HG03521 (cell line): ENCODE results near the gene MAP1LC3B.
"Not testable (repeated sequence)": the region's sequence is repeated elsewhere in the genome, so short reads cannot be mapped to it uniquely, and the experiment has no call there.

Experiments used
- ATAC-seq: cut with Tn5 transposase; IDR thresholded peaks from one replicate; pipeline ENCODE4 v1.9.1; 2021; ENCODE audit warnings: mild to moderate bottlenecking, moderate library complexity; ENCODE audit not compliant: unreplicated experiment

The MAP1LC3B gene

DNA sequence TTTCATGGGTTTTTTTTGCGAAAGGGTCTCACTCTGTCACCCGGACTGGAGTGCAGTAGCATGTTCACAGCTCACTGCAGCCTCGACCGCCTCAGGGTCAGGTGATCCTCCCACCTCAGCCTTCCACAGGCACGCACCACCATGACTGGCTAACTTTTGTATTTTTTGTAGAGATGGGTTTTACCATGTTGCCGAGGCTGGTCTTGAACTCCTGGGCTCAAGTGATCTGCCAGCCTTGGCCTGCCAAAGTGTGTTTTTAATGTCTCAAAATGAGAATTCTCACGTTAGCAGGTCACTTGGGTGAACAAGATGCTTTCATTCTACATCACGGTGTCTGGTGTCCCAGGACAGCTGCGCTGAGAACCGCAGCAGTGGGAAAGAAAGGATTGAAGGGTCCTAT, 11.7 kb upstream of the MAP1LC3B start:
- ATAC-seq = no peak

DNA sequence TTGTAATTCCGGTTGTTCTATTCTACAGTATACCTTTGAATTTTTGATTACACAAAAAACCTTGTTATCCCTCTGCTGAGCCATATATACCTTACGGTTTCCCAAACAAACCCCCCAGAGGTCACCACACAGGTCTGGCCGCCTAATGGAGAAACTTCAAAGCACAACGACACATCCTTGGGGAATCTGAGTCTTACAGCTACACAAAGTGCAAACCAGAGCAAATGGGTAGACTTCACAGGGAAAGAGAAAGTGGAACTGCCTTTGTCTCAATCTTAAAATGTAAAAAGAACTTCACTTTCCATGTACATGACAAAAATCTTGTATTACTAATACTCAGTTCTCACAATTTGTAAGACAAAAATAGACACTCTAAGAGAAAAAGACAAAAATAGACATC, 11.3 kb upstream of the MAP1LC3B start:
- ATAC-seq = no peak

DNA sequence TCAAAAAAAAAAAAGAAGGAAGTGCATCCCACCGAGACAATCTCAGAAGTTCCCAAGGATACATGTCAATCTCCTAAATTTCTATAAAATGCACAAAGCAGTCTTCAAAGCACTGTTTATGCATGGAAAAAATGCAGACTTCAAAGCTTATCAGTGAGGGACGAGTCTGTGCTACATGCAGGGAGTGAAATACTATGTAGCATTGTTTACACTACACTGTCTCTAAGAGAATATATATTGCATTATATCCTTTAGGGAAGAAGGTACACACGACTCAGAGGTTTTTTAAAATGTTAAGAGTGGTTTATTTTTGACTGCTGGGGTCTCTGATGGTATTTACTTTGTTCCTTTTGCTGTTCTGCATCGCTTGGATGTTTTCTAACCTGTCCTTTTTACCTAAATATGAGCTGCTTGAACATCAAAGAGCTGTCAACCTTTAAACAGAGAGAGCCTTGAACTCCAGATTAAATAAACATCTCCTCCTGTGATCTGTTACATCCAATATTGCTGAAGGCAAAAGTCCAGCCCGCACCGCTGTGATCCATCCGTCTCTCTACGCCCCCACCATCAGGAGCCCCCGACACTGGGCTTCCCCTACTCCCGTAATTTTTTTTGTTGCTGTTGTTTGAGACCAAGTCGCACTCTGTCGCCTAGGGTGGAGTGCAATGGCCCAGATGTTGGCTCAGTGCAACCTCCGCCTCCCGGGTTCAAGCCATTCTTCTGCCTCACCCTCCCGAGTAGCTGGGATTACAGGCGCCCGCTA, 9.9 kb upstream of the MAP1LC3B start:
- no peak for ATAC-seq

DNA sequence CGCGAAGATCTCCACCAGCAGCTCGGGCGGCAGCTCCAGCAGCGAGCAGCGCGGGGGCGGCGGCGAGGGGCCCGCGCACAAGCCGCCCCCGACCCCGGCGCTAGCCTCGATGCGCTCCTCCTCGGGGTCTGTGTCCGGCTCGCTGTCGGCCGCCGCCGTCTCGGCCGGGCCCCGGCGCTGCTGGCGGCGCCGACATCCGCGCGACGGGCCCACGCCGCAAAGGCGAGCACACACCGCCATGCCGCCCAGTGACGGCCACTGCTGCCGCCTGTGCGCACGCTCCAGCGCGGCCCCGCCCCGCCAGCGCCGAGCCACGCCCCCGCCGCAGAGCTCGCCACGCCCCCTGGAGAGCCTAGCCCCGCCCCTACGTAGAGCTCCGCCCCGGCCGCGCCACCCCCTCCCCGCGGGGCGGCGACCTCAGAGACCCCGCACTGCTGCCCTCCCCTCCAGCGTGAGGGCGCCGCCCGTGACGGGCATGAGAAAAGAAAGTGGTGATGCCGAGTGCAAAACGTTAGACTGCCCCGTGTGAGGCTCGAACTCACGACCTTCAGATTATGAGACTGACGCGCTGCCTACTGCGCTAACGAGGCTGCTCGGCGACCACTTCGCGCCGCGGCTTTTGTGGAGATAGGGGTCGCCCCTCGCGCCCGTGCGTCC, 8.5 kb upstream of the MAP1LC3B start, which contains the start of gene FBXO31:
Gene FBXO31, minus strand, starts transcription at position 272 of the 657 bp plus-strand sequence. Its CDS starts 32 bp downstream, at position 240.
- ATAC-seq = peak; percentile 52

DNA sequence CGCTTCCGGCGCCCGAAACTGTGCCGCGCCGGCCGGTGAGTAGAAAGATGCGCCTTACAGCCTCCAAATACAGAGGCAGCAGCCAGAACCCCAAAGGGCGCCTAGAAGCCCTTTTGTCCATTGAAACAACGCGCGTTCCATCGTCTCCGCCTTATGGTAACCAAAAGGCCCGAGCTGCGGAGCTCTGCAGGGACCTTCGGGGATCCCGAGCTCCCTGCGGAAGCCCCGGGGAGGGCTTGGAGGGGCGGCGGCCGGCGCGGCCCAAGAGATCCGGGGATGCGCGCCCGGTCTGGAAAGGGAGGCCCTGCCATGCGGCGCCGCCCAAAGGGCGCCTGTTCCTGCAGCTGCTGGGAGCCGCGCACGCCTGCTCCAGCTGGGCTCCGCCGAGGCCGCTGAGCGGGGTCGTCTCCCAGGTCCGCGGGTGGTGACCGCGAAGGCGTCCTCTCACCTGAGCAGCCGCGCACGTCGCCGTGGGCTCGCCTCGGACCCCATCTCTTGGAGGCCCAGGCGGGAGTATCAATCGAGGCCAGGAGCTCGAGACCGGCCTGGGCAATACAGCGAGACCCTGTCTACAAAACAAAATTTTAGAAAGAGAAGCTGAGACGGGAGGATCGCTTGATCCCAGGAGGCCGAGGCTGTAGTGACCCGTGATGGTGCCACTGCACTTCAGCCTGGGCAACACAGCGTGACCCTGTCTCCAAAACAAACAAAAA, 7.8 kb upstream of the MAP1LC3B start:
- ATAC-seq = peak; percentile 2

DNA sequence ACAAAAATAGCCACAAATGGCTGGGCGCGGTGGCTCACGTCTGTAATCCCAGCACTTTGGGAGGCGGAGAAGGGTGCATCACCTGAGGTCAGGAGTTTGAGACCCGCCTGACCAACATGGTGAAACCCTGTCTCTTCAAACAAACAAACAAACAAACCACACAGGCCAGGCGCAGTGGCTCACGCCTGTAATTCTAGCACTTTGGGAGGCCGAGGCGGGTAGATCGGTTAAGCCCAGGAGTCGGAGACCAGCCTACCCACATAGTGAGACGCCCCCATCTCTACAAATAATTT, 7.3 kb upstream of the MAP1LC3B start:
- ATAC-seq = not testable (repeated sequence)

DNA sequence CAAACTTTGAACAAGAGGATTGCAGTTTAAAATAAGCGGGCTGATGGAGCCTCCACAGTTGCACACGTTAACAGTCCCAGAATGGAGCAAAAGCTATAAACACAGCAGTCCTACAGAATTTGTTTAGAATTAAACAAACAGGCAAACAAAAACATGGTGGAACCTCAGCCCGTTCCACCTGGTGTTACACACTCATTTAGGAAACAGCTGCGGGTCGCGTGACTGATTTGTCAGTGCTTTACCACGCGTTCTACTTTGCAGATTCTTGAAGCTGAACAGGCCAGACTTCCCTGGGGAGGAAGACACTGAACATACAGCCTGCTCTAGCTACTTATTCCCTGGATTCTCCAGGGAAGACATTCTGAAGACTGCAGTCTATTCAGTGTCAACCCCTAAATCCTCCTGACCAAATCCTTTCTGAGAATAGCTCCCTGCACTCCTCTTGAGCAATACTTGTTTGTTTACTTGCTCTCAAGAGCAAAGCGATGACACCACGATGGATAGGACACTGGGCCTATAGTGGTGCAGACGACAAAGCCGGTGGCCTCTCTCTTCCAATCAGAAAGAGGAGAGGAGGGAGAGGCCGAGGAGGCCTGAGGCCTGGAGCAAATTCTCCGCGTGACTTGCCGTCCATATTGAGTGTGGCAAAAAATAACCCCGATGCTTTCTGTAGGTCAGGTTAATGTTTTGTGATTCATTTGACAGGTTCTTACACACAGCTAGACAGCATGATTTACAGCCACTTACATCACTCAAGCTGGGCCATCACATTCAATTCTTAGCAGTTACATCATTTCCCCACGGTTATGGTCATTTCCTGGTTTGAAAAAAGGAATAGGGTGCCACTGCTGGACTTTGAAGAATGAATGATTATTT, 4.0 kb upstream of the MAP1LC3B start:
- ATAC-seq = peak; percentile 36

DNA sequence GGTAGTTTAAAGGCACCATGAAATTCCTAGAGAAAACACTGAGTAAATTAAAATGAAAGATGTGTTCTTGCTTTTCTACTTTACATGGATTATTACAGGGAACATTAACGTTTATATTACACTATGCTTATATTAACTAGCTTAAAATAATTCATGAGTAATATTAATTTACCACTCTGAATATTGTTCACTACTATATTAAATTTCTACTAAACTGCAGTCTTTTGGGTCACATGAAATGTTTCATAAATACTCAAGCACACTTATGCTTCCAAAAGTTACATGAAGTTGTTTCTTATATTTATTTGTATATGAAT, 3.4 kb upstream of the MAP1LC3B start:
- no peak for ATAC-seq

DNA sequence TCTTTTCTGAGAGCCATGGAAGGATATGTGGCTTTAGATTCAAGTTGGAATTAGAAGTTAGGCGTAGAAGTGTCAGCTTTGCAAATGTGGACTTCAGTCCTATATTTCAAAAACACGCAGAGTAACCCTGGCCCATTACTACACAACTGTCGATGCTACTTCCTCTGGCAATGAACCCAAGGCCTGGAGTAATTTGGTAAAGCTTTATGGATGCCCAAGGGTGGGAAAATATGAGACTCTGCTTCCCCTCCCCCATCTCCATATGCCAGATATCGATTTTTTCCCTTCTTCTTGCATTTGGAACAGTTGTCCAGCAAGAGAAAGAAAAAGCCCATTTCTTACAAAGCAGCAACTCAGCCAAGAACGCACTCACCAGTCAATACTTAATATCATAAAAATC, 2.9 kb upstream of the MAP1LC3B start:
- ATAC-seq = no peak

DNA sequence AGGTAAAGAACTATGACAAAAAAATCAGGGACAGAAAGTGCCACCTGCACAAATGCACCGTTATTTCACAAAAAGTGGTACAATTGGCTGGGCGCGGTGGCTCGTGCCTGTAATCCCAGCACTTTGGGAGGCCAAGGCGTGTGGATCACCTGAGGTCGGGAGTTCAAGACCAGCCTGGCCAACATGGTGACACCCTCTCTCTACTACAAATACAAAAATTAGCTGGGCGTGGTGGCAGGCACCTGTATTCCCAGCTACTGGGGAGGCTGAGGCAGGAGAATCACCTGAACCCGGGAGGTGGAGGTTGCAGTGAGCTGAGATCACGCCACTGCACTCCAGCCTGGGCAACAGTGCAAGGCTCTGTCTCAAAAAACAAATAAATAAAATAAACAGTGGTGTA, 2.2 kb upstream of the MAP1LC3B start:
- ATAC-seq = not testable (repeated sequence)

DNA sequence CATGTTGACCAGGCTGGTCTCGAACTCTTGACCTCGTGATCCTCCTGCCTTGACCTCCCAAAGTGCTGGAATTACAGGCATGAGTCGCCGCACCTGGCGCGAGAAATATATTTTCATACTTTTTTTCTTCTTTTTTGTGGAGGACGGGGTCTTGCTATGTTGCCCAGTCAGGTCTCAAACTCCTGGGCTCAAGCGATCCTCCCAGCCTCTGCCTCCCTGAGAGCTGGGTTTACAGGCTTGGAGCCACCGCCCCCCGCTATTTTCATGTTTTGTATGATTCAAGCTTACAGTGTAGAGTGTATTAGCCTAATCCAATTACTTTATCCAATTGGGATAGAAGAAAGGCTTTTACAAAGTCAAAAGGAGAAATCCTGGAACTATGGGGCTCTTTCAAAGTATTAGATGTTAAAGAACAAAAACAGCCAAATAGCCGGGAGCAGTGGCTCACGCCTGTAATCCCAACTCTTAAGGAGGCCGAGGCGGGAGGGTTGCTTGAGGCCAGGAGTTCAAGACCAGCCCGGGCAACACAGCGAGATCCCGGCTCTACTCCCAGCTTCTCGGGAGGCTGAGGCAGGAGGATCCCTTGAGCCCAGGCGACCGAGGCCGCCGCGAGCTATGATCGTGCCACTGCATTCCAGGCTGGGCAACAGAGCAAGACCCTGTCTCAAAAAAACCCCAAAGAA, 1.4 kb upstream of the MAP1LC3B start:
- ATAC-seq = no peak

DNA sequence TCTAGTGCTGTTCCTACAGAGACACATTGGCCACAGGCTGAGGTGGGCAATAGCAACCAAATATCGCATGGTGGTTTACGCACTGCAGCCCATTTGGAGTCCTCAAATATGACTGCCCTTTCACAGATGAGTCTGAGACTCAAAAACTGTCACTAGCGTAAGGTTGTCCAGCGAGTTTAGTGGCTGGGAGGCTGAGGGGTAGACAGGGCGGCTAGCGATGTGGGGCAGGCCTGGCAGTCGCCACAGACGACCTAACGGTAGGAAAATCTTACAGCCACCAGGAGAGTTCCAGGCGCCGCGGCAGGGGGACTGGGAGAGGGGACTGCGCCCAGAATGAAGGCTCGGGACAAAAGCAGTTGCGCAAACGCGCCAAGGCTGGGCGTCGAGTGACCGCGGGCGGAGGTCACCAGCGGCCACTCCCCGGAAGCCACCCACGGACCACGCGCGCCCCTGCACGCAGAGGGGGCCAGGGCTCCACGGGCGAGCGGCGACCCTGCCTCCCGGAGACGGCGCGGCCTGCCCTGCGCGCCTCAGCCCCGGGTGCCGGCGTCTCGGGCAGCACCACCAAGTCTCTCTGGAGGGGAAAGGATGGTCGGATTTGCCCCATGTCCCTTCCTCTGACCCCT, 699 bp upstream of the MAP1LC3B start:
- ATAC-seq = no peak

DNA sequence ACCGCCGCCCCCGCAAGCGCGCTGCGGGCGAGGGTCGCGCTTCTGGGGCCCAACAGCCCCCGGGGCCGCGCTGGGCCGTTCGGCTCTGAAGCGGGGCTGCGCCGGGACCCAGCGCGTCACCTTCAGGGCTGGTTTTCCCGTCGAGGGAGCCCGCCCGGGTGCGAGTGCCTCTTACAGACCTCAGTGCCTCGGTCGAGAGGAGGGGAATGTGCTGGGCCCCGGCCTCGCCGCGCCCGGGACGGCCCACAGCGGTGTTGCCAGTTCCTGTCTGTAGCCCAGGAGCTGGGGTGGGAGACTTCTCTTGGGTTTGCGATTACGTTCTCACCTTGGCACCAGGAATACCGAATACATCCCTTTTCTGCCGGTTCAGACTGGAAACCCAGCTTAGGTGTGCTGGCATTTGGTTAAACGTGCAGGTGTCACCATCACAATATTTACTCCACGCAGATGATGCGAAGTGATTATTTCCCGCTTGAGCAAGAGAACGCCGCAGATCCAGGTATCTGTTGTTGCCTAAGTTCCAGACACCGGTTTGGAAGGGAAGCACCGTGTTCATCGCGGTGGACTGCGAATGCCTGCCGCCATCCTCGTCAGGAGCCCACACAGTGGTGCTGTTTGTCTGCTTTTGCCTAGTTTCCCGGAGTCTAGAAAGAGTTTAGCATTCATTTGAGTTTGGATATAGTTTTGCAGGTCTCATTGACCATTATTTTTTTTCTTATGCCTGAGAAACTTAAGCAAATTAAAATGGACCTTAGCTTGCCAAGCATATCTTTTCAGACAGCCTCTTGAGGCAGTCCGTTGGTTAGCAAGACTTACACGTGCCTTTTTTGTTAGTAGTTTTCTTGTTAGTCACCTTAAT, 914 bp downstream of the MAP1LC3B start:
- no peak for ATAC-seq

DNA sequence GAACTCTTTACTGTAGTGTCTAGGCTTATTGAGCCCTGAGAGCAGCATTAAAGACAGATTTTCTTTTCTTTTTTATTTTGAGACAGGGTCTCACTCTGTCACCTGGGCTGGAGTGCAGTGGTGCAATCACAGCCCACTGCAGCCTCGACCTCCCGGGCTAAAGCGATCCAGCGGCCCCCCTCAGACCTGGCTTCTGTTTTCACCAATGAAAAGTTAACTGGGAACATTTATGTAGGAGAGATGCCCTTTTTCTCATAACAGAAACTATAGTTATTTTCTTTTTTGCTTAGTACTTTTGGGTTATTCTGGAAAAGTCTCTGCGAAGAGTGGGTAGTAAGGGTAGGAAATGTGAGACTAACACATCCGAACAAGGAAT, 1.5 kb downstream of the MAP1LC3B start:
- ATAC-seq = no peak

DNA sequence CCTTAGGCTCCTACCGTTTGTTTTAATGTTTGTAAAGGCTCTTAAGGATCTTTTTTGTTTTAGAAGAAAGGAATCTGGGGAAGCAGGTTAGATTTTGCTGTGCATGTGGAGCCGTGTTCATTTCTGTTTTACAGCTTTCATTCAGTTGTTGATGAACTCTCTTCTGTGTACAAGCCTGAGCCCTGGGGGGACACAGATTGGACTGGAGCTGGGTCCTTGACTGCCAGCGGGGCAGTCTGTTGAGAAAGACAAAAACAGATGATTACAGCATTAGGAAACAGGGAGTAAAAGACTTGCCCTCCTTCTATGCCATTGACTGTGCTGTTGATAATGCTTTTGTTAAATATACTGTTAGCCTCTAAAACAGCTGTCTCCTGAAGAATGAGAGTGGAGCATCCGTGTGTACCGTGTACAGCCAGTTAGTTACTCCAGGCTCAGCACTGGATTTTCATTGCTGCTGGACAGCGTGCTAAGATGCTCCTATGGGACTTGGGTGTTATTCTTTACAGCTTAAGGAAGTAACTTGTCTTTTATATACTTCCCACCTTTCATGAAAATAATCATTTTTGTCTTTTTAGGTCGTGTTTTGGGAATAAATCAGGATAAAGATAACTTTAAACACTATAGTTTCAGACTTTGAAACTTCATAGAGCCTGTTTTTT, 3.2 kb downstream of the MAP1LC3B start:
- no peak for ATAC-seq

DNA sequence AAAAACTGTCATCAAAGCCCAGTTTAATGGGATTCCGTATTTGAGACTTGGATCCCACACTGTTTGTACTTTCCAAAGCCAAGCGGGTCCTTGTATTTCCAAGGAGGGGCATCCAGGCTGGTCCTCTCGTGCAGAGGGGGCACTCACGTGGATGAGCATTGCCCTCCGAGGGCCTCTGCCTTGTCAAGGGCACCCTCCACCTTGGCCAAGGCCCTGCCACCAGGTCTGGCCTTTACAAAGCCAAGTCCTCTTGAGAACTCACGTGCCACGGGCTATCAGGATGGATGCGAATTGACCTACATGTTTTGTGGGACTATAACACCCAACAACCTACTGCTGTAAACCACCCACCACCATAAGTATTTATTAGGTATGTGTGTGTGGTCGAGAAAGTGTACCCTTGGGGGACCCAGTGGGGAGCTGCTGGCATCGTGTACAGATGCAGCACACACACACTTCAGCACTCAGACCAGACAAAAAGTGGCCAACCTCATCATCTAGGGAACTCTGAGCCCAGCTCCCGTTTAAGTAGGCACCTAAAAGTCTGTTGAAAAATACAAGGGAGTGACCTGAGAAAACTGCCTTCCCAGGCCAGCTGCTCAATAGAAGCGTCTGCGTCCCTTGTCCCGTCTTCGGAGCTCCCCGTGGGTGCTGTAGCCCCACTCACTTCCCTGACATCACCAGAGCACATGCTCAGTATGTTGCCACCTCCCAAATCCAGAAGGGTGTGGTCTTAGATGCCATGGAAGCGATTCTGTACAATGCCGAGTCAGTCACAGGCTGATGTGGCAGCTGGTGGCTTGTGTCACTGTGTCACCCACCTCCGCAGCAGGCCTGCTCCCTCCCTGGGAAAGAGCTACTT, 12.9 kb downstream of the MAP1LC3B start:
- ATAC-seq = no peak

DNA sequence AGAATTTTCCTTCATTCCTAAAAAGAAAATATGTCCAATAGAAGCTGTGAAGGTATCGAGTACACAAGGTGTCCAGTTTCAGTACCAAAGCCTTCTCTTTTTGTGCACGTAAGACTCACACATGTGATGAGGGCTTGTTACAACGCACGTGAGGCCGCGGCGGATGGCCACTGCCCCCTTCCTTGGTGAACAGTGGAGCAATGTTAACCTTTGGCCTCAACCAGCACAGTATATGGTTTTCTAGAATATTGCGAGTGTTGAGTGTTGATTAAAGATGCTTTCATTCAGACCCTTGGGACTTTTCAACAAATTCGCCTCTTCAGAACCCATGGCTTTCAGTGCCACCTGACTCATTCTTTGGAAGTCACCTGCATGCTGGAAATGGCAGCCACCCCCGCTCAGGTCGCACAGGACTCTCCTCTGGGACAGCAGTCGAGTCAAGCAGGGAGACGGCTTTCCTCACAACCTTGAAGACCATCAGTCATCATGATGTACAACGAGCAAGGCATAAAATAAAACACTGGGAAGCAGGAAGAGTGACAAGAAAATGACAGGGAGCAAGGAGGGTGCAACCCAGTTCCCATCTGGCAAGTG, 14.5 kb downstream of the MAP1LC3B start:
- ATAC-seq = no peak
